Measurements from ENCODE around the gene SLC17A2. TPM values are rescaled to one million over a fixed set of nuclear protein-coding genes. Genes with fewer than 3 reads are reported as not detected.

The SLC17A2 gene
- total and polyA plus RNA-seq, 2 of the 13 experiments (the other 11 are each of a cell fraction or from before 2014, with no cell fraction given) = 11.2 to 32.4 TPM

DNA sequence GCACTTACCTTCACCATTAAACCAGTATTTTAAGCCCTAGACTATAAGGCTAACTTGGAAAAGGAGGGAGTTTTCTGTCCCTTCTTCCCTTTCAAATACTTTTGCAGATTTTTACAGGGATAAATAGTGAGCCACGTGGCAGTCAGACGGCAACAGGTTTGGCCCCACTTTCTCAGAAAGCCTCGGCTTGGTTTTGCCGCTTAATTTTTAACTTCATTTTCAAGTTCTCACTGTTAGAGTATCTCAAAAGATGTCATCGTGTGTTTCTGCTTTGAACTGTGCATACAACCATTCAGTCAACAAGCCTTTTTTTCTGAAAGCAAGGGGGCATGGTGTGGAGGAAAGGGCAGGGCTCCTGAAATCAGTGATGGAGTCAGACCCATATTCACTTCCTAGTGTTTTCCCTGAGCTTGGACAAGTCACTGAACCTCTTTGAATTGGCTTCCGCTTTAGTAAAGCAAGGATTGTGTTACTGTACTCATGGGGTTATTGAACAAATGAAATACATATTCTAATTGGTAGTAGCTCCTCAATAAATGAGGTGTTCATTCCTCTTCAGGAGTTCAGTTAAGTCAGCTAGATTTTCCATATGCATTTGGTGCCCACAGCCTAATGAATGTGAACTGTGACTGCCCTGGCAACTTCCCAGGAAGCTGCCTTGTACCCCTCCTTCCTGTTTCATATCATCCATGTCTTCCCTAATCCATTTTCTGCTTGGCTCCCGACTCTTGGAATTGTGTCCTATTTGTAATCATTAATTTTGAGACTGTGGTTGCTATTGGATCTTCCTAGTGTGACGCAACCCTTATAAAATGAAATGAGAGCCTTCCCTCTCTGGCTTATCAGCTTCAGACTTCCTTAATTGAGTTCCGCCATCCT lies at the start of gene SLC17A2 (continued):
- TF ChIP-seq ZFP82 (CRISPR knock-in tag; IDR thresholded peaks at IDR 0.05; ENCODE audit: borderline replicate concordance) (no peak), BRCA1 (CRISPR knock-in tag; IDR thresholded peaks at IDR 0.05) (no peak), NFYC (CRISPR knock-in tag; IDR thresholded peaks at IDR 0.05) (no peak), TOE1 (CRISPR knock-in tag; IDR thresholded peaks at IDR 0.05) (no peak), ZBTB42 (CRISPR knock-in tag; IDR thresholded peaks at IDR 0.05) (0 out of 2 replicates have a peak, but pooled peaks have one; percentile 24), ZNF788 (CRISPR knock-in tag; IDR thresholded peaks at IDR 0.05; ENCODE audit: borderline replicate concordance) (peak; percentile 61; the same call in 1 of the 2 replicates), MAZ (IDR thresholded peaks at IDR 0.05; ENCODE audit: borderline replicate concordance, low read depth, low read length) (no peak), MAZ (CRISPR knock-in tag; IDR thresholded peaks at IDR 0.05; ENCODE audit: low read depth) (peak; percentile 59; the same call in 1 of the 2 replicates), ZNF446 (CRISPR knock-in tag; IDR thresholded peaks at IDR 0.05) (no peak)
- TF ChIP-seq, protein P1, sequence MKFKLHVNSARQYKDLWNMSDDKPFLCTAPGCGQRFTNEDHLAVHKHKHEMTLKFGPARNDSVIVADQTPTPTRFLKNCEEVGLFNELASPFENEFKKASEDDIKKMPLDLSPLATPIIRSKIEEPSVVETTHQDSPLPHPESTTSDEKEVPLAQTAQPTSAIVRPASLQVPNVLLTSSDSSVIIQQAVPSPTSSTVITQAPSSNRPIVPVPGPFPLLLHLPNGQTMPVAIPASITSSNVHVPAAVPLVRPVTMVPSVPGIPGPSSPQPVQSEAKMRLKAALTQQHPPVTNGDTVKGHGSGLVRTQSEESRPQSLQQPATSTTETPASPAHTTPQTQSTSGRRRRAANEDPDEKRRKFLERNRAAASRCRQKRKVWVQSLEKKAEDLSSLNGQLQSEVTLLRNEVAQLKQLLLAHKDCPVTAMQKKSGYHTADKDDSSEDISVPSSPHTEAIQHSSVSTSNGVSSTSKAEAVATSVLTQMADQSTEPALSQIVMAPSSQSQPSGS (CRISPR knock-in tag; IDR thresholded peaks at IDR 0.05) = peak; percentile 55
- TF ChIP-seq, protein P2, sequence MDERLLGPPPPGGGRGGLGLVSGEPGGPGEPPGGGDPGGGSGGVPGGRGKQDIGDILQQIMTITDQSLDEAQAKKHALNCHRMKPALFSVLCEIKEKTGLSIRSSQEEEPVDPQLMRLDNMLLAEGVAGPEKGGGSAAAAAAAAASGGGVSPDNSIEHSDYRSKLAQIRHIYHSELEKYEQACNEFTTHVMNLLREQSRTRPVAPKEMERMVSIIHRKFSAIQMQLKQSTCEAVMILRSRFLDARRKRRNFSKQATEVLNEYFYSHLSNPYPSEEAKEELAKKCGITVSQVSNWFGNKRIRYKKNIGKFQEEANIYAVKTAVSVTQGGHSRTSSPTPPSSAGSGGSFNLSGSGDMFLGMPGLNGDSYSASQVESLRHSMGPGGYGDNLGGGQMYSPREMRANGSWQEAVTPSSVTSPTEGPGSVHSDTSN (CRISPR knock-in tag; IDR thresholded peaks at IDR 0.05) = no peak
- TF ChIP-seq, protein P3, sequence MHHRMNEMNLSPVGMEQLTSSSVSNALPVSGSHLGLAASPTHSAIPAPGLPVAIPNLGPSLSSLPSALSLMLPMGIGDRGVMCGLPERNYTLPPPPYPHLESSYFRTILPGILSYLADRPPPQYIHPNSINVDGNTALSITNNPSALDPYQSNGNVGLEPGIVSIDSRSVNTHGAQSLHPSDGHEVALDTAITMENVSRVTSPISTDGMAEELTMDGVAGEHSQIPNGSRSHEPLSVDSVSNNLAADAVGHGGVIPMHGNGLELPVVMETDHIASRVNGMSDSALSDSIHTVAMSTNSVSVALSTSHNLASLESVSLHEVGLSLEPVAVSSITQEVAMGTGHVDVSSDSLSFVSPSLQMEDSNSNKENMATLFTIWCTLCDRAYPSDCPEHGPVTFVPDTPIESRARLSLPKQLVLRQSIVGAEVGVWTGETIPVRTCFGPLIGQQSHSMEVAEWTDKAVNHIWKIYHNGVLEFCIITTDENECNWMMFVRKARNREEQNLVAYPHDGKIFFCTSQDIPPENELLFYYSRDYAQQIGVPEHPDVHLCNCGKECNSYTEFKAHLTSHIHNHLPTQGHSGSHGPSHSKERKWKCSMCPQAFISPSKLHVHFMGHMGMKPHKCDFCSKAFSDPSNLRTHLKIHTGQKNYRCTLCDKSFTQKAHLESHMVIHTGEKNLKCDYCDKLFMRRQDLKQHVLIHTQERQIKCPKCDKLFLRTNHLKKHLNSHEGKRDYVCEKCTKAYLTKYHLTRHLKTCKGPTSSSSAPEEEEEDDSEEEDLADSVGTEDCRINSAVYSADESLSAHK (CRISPR knock-in tag; IDR thresholded peaks at IDR 0.05; ENCODE audit: borderline replicate concordance) = no peak
- TF ChIP-seq, protein P4, sequence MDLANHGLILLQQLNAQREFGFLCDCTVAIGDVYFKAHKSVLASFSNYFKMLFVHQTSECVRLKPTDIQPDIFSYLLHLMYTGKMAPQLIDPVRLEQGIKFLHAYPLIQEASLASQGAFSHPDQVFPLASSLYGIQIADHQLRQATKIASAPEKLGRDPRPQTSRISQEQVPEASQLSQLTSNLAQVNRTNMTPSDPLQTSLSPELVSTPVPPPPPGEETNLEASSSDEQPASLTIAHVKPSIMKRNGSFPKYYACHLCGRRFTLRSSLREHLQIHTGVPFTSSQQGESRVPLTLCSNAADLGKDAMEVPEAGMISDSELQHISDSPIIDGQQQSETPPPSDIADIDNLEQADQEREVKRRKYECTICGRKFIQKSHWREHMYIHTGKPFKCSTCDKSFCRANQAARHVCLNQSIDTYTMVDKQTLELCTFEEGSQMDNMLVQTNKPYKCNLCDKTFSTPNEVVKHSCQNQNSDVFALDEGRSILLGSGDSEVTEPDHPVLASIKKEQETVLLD (CRISPR knock-in tag; IDR thresholded peaks at IDR 0.05; ENCODE audit: low read depth) = no peak
